ENCODE data around the gene PTPRM. TPM values are rescaled to one million over a fixed set of nuclear protein-coding genes. Genes with fewer than 3 reads are reported as not detected.

The PTPRM gene
- total and polyA plus RNA-seq, 2 of the 8 experiments (the other 6 are each of a cell fraction or from before 2014, with no cell fraction given), result 4.1 to 7.0 TPM

- TF ChIP-seq CTBP2 (IDR thresholded peaks at IDR 0.05; ENCODE audit: borderline replicate concordance, insufficient read depth, insufficient read length, low read length) (no peak), RAD21 (IDR thresholded peaks at IDR 0.05 in 1 of 2, conservative IDR thresholded peaks at IDR 0.05 in 1 of 2; ENCODE audit: low read depth in 2 of 2, low read length in 2 of 2) (peak; percentile 8 to 29; a peak in 3 of 4 replicates), CTCF (IDR thresholded peaks at IDR 0.05; ENCODE audit: control extremely low read depth in 1 of 3, insufficient read depth in 1 of 3, low read depth in 1 of 3, low read length in 3 of 3) (peak in 1 of 3 experiments; percentile 47; a peak in 1 of 4 replicates)
- 88% methylated on average over 3 of the region's 3 CpGs; no CpG with 5 or more reads in 1 of the 2 experiments for WGBS, 2 experiments (ENCODE audit: extremely low coverage in 1 of 2, insufficient coverage in 1 of 2, insufficient read length in 1 of 2, insufficient replicate concordance in 2 of 2, low coverage in 1 of 2, low lambda C conversion rate in 2 of 2, missing lambda C conversion rate in 1 of 2)
These were observed 757.4 kb downstream of the PTPRM start for GRCh38 chr18:8324343-8325065.

More at GRCh38 chr18:8324343-8325065, 757.4 kb downstream of the PTPRM start:
- H3K9me3 ChIP-seq (ENCODE audit: insufficient read depth in 2 of 2, low read depth in 1 of 2, low read length in 1 of 2), result no peaks in the 10 kb centered on the region
- H3K4me1 ChIP-seq (replicated peaks in 1 of 4; ENCODE audit: control insufficient read depth in 3 of 4, insufficient read depth in 4 of 4, low read length in 3 of 4), result no peaks in the 10 kb centered on the region
- H3K4ac ChIP-seq (replicated peaks; ENCODE audit: insufficient read length, low read depth, low read length), result no peak overlapping the region
- no peak overlapping the region for H3K23ac ChIP-seq (ENCODE audit: insufficient read length)
- H3K14ac ChIP-seq (ENCODE audit: insufficient read length), result no peak overlapping the region
- H3K23me2 ChIP-seq (ENCODE audit: low read depth, low read length), result no peaks in the 10 kb centered on the region
- H3K9ac ChIP-seq (replicated peaks in 1 of 4; ENCODE audit: extremely low read depth in 1 of 4, low read depth in 3 of 4, low read length in 3 of 4), result no peak overlapping the region
- no peak overlapping the region for H4K8ac ChIP-seq (ENCODE audit: extremely low read depth, insufficient read depth, low read length)
- H2BK5ac ChIP-seq (ENCODE audit: low read depth, low read length), result no peak overlapping the region
- H3K79me2 ChIP-seq (ENCODE audit: control insufficient read depth in 1 of 2, insufficient read depth in 2 of 2, low read length in 2 of 2), result no peaks in the 10 kb centered on the region
- H4K5ac ChIP-seq (ENCODE audit: insufficient read length, low read depth, low read length), result no peak overlapping the region
- CTCF ChIA-PET (ENCODE audit: partially characterized antibody), result interaction anchor here (1.1 to 3.9 kb wide), 6 partner anchors 9 to 182 kb away, joined by 3 to 13 read pairs (median 4); no protein-coding TSS in a partner anchor
- no peak overlapping the region for H3K18ac ChIP-seq (ENCODE audit: extremely low read depth, low read length)
- no peaks in the 10 kb centered on the region for H3K79me1 ChIP-seq (ENCODE audit: low read depth, low read length)
- no peaks in the 10 kb centered on the region for H3K36me3 ChIP-seq (ENCODE audit: control insufficient read depth in 2 of 4, insufficient read depth in 4 of 4, low read length in 3 of 4)
- DNase-seq (ENCODE audit: low read depth in 1 of 2, low spot score in 2 of 2) (no peak), FAIRE-seq (no peak)
- no peak overlapping the region for H3K4me2 ChIP-seq (ENCODE audit: insufficient read depth in 1 of 2, low read depth in 2 of 2, low read length in 2 of 2)
- no peak overlapping the region for H2BK12ac ChIP-seq (ENCODE audit: low read depth, low read length)
- no peak overlapping the region for H3K27ac ChIP-seq (ENCODE audit: low read depth, low read length)
- POLR2A ChIA-PET (ENCODE audit: partially characterized antibody), result no interaction called here
- no peak overlapping the region for H2AFZ ChIP-seq (ENCODE audit: low read length)
- H3K4me3 ChIP-seq (ENCODE audit: extremely low read depth in 1 of 4, insufficient read depth in 2 of 4, low read depth in 3 of 4, low read length in 4 of 4), result no peak overlapping the region
- H2AK5ac ChIP-seq (ENCODE audit: low read depth, low read length), result no peak overlapping the region
- H2BK15ac ChIP-seq (ENCODE audit: low read length), result no peak overlapping the region
- H4K20me1 ChIP-seq (replicated peaks in 1 of 2; ENCODE audit: control insufficient read depth in 1 of 2, insufficient read depth in 2 of 2, low read length in 2 of 2), result no peaks in the 10 kb centered on the region
- H2BK20ac ChIP-seq (ENCODE audit: low read length), result no peak overlapping the region
- H4K91ac ChIP-seq (replicated peaks; ENCODE audit: insufficient read length, low read length), result no peak overlapping the region
- H3K56ac ChIP-seq (replicated peaks; ENCODE audit: insufficient read length, low read depth, low read length), result no peak overlapping the region
- H3K27me3 ChIP-seq (replicated peaks in 1 of 4; ENCODE audit: control insufficient read depth in 3 of 4, extremely low read depth in 1 of 4, insufficient read depth in 3 of 4, low read length in 3 of 4), result no peaks in the 10 kb centered on the region
- H2BK120ac ChIP-seq (replicated peaks; ENCODE audit: low read depth, low read length), result no peak overlapping the region
